ENCODE data around the gene KCNH2. TPM values are rescaled to one million over a fixed set of nuclear protein-coding genes. Genes with fewer than 3 reads are reported as not detected.

The KCNH2 gene
- total and polyA plus RNA-seq, 2 of the 13 experiments (the other 11 are each of a cell fraction or from before 2014, with no cell fraction given), result 0.09 to 0.11 TPM

- TF ChIP-seq SP140L (CRISPR knock-in tag; IDR thresholded peaks at IDR 0.05; ENCODE audit: borderline replicate concordance), result no peak
- TF ChIP-seq TCF12 (IDR thresholded peaks at IDR 0.05), result no peak
- no peak for TF ChIP-seq TCF12 (CRISPR knock-in tag; IDR thresholded peaks at IDR 0.05)
- TF ChIP-seq ZNF790 (CRISPR knock-in tag; IDR thresholded peaks at IDR 0.05; ENCODE audit: borderline replicate concordance), result no peak
- TF ChIP-seq SNAPC4 (CRISPR knock-in tag; IDR thresholded peaks at IDR 0.05), result 0 out of 2 replicates have a peak, but pooled peaks have one; percentile 42
- TF ChIP-seq EHMT2 (IDR thresholded peaks at IDR 0.05; ENCODE audit: borderline replicate concordance, low read depth, low read length), result no peak
- TF ChIP-seq ZNF576 (CRISPR knock-in tag; IDR thresholded peaks at IDR 0.05), result no peak; the same call in 1 of the 2 replicates
- TF ChIP-seq ZNF660 (CRISPR knock-in tag; IDR thresholded peaks at IDR 0.05; ENCODE audit: borderline replicate concordance, low read depth), result no peak
- no peak for TF ChIP-seq ZMYM3 (CRISPR knock-in tag; IDR thresholded peaks at IDR 0.05)
- TF ChIP-seq ZNF770 (CRISPR knock-in tag; IDR thresholded peaks at IDR 0.05), result no peak
- no peak for TF ChIP-seq FOXK1 (CRISPR knock-in tag; IDR thresholded peaks at IDR 0.05; ENCODE audit: borderline replicate concordance, low read depth)
- TF ChIP-seq ATM (IDR thresholded peaks at IDR 0.05; ENCODE audit: borderline replicate concordance), result no peak
- TF ChIP-seq ZSCAN12 (CRISPR knock-in tag; IDR thresholded peaks at IDR 0.05), result no peak
- TF ChIP-seq ZNF335 (CRISPR knock-in tag; IDR thresholded peaks at IDR 0.05), result no peak
- TF ChIP-seq HOXD1 (CRISPR knock-in tag; IDR thresholded peaks at IDR 0.05), result no peak
- TF ChIP-seq ZNF251 (CRISPR knock-in tag; IDR thresholded peaks at IDR 0.05), result no peak
- no peak for TF ChIP-seq PRDM15 (CRISPR knock-in tag; IDR thresholded peaks at IDR 0.05)
- TF ChIP-seq ZNF547 (CRISPR knock-in tag; IDR thresholded peaks at IDR 0.05), result peak; percentile 30; the same call in 1 of the 2 replicates
- TF ChIP-seq ATRX (CRISPR knock-in tag; IDR thresholded peaks at IDR 0.05; ENCODE audit: borderline replicate concordance), result no peak
- no peak for TF ChIP-seq HOXA9 (CRISPR knock-in tag; IDR thresholded peaks at IDR 0.05; ENCODE audit: borderline replicate concordance)
Observed at GRCh38 chr7:151017953-151018420, 39.9 kb upstream of the KCNH2 start (continued).

All from HepG2 (cell line).